Gastroesophageal sphincter (tissue), 4 donors: ENCODE data around the gene KAT6B. TPM values are rescaled to one million over a fixed set of nuclear protein-coding genes. Genes with fewer than 3 reads are reported as not detected.
A peak's percentile ranks its signal among the peaks of the same experiment; 100 is the strongest.

Source experiments
- ATAC-seq: fragments of 150-250 bp; one replicate; pipeline ENCODE4 v1.9.1; 2016; ENCODE audit warnings: mild to moderate bottlenecking, moderate library complexity
- H3K27ac ChIP-seq, 4 donors: fragments of 200-600 bp; sonication (generic) in 3 of 4; 1 replicate in 3 of 4; 2 replicates in 1 of 4; pipeline ENCODE4 v1.5.1; 2016 to 2019
- H3K27me3 ChIP-seq: fragments of 200-600 bp; sonication (generic); one replicate; pipeline ENCODE4 v1.5.1; 2019
- H3K36me3 ChIP-seq, 2 donors: fragments of 200-600 bp; sonication (generic); one replicate each; pipeline ENCODE4 v1.5.1; 2019; ENCODE audit warnings: control low read depth in 1 of 2
- H3K4me1 ChIP-seq, 3 donors: fragments of 200-600 bp; sonication (generic); 1 replicate in 2 of 3; 2 replicates in 1 of 3; pipeline ENCODE4 v1.5.1; 2016 to 2019; ENCODE audit warnings: control low read depth in 2 of 3
- H3K4me3 ChIP-seq, 2 donors: fragments of 200-600 bp; sonication (generic); one replicate each; pipeline ENCODE4 v1.5.1; 2019; ENCODE audit warnings: mild to moderate bottlenecking in 1 of 2, moderate library complexity in 1 of 2
- H3K9me3 ChIP-seq, 3 donors: fragments of 200-600 bp; sonication (generic); one replicate each; pipeline ENCODE4 v1.5.1; 2017 to 2019; ENCODE audit warnings: control low read depth in 2 of 3
- EP300 ChIP-seq: sonication (generic); formaldehyde crosslinking; IDR thresholded peaks from one replicate; pipeline ENCODE4 v1.6.1; 2017; ENCODE audit warnings: antibody characterized with exemption, mild to moderate bottlenecking
- POLR2A ChIP-seq, 2 donors: fragments of 450-650 bp; IDR thresholded peaks; one replicate each; pipeline ENCODE4 v1.6.1; 2017; ENCODE audit warnings: antibody characterized with exemption in 2 of 2, mild to moderate bottlenecking in 2 of 2, moderate library complexity in 1 of 2
- POLR2AphosphoS5 ChIP-seq: sonication (generic); formaldehyde crosslinking; IDR thresholded peaks from one replicate; pipeline ENCODE4 v1.6.1; 2017; ENCODE audit warnings: antibody characterized with exemption
- WGBS, 2 donors: methylation state at CpG; one replicate each; pipeline ENCODE4 v1.1.5; 2018; ENCODE audit warnings: low coverage in 1 of 2; 5-methylcytosine and 5-hydroxymethylcytosine counted together
- total RNA-seq, 4 donors: library from RNA; depleted of rRNA; stranded (reverse); fragments of >200 nt; gene quantifications; one replicate each; pipeline ENCODE4 v1.1.0, GENCODE V29; 2016
- TF ChIP-seq, protein P1 (sequence below), 4 experiments: fragments of 200-600 bp in 2 of 4; fragments of 450-650 bp in 2 of 4; sonication (generic) in 1 of 4; IDR thresholded peaks; one replicate each; pipeline ENCODE4 v1.5.1; 2017 to 2019; ENCODE audit warnings: antibody characterized with exemption in 4 of 4, mild to moderate bottlenecking in 2 of 4, moderate library complexity in 2 of 4

KAT6B gene
- total RNA-seq, 4 donors from 2014 or later = 35.8 to 107 (median 82.9) TPM

GRCh38 chr10:74887614-74888284 is 61.3 kb downstream of the KAT6B start:
- Histone ChIP-seq H3K27me3 (no peaks in the 10 kb centered on the region), H3K27ac (no peak overlapping the region), H3K4me1 (peaks cover 0 to 70% (median 3%) of the 10 kb centered on the region in 3 donors), H3K36me3 (no peaks in the 10 kb centered on the region), H3K4me3 (no peak overlapping the region), H3K9me3 (no peaks in the 10 kb centered on the region)
- TF ChIP-seq EP300 (no peak), POLR2AphosphoS5 (no peak), POLR2A (IDR thresholded peaks at IDR 0.05) (no peak)
- TF ChIP-seq, protein P1, sequence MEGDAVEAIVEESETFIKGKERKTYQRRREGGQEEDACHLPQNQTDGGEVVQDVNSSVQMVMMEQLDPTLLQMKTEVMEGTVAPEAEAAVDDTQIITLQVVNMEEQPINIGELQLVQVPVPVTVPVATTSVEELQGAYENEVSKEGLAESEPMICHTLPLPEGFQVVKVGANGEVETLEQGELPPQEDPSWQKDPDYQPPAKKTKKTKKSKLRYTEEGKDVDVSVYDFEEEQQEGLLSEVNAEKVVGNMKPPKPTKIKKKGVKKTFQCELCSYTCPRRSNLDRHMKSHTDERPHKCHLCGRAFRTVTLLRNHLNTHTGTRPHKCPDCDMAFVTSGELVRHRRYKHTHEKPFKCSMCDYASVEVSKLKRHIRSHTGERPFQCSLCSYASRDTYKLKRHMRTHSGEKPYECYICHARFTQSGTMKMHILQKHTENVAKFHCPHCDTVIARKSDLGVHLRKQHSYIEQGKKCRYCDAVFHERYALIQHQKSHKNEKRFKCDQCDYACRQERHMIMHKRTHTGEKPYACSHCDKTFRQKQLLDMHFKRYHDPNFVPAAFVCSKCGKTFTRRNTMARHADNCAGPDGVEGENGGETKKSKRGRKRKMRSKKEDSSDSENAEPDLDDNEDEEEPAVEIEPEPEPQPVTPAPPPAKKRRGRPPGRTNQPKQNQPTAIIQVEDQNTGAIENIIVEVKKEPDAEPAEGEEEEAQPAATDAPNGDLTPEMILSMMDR (IDR thresholded peaks at IDR 0.05) = no peak
- 75 to 100% methylated on average over 1 to 2 of the region's 2 CpGs for WGBS, 2 donors
- no peak for ATAC-seq

DNA sequence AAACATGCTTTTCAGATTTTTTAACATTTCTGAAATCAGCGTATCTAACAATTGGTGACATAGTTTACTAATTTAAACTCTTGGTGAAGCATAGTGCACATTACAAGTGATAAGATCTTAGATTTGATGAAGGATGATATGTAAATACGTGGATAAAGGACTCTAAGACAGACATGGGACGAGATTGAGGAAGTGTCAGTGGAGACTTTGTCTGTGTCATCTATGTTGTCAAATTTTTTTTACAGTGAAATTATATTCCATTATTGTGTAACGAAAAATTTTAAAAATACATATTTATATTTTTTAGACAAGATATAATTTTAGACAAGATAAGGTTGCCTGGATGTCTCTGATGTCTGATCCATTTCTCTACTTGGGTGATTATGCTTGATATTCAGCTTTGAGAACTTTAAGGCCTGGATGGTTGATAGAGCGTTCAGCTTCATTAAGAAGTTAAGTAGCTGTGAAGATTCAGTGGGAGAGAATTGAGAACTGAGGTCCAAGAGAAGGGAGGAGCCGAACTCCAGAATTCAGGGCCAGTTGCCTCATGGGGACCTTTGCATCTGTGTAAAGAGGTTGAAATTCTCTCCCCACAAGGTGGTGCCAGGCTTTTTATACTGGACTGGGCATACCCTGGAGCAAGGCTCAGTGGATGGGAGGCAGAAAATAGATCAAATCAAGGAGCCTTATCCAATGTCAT is 62.7 kb downstream of the KAT6B start:
- H3K27me3 ChIP-seq = no peaks in the 10 kb centered on the region
- 86 to 87% methylated on average over 5 to 6 of the region's 6 CpGs for WGBS, 2 donors
- ATAC-seq = no peak
- peaks cover 0 to 59% (median 3%) of the 10 kb centered on the region in 3 donors for H3K4me1 ChIP-seq
- no peaks in the 10 kb centered on the region for H3K36me3 ChIP-seq
- H3K9me3 ChIP-seq = no peaks in the 10 kb centered on the region
- TF ChIP-seq, protein P1 (IDR thresholded peaks at IDR 0.05) = peak in 1 of 4 experiments; percentile 26
- TF ChIP-seq EP300 = no peak
- no peak for TF ChIP-seq POLR2AphosphoS5
- no peak for TF ChIP-seq POLR2A (IDR thresholded peaks at IDR 0.05)
- no peak overlapping the region for H3K4me3 ChIP-seq
- H3K27ac ChIP-seq = no peak overlapping the region

- peaks cover 0 to 54% (median 3%) of the 10 kb centered on the region in 3 donors for H3K4me1 ChIP-seq
- no peak overlapping the region for H3K27ac ChIP-seq
- TF ChIP-seq POLR2A (IDR thresholded peaks at IDR 0.05) = no peak
- no peak for ATAC-seq
- H3K4me3 ChIP-seq = no peak overlapping the region
- H3K27me3 ChIP-seq = no peaks in the 10 kb centered on the region
- no peaks in the 10 kb centered on the region for H3K9me3 ChIP-seq
- no peaks in the 10 kb centered on the region for H3K36me3 ChIP-seq
Measured at GRCh38 chr10:74889662-74889998, 63.2 kb downstream of the KAT6B start.

GRCh38 chr10:74890460-74890859 is 64.1 kb downstream of the KAT6B start:
- Histone ChIP-seq H3K4me3 (no peak overlapping the region), H3K27me3 (no peaks in the 10 kb centered on the region), H3K27ac (peak overlapping the region in 1 of 4 donors; percentile 45), H3K36me3 (no peaks in the 10 kb centered on the region), H3K9me3 (no peaks in the 10 kb centered on the region), H3K4me1 (peaks cover 0 to 52% (median 3%) of the 10 kb centered on the region in 3 donors)
- 67 to 88% methylated on average over 1 to 7 of the region's 7 CpGs for WGBS, 2 donors
- TF ChIP-seq POLR2A (IDR thresholded peaks at IDR 0.05) = no peak
- TF ChIP-seq EP300 = no peak
- TF ChIP-seq, protein P1 (IDR thresholded peaks at IDR 0.05) = no peak
- TF ChIP-seq POLR2AphosphoS5 = no peak
- no peak for ATAC-seq

DNA sequence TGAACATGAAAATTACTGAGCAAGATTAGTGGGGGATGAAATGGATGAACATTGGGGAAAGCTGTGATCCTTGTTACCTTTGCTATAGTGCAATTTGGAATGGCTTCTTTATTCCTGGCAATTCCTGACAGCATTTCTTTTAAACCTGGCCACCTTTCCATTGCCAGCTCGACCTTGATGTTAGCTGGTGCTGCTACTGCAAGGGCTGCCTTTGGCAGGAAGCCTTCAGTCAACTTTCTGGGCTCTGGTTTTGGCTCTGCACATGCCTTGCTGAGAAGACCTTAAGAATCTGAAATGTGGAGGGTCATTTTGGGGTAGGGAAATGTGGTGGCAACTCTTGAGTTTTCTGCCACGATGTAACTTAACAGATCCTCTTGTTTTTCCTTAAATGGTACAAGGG is 64.7 kb downstream of the KAT6B start:
- Histone ChIP-seq H3K27ac (peak overlapping the region in 1 of 4 donors; percentile 45), H3K27me3 (no peaks in the 10 kb centered on the region), H3K36me3 (no peaks in the 10 kb centered on the region), H3K4me3 (no peak overlapping the region), H3K4me1 (peaks cover 0 to 51% (median 3%) of the 10 kb centered on the region in 3 donors), H3K9me3 (no peaks in the 10 kb centered on the region)
- no peak for TF ChIP-seq POLR2A (IDR thresholded peaks at IDR 0.05)
- no peak for TF ChIP-seq POLR2AphosphoS5
- TF ChIP-seq, protein P1 (IDR thresholded peaks at IDR 0.05) = no peak
- TF ChIP-seq EP300 = no peak
- 18 to 42% methylated on average over 1 to 2 of the region's 2 CpGs for WGBS, 2 donors
- ATAC-seq = no peak
